Activated naive CD4-positive, alpha-beta T cell treated with anti-CD3 and anti-CD28 coated beads for 36 hours (primary cell): ENCODE results near the gene RAD23B. TPM values are rescaled to one million over a fixed set of nuclear protein-coding genes. Genes with fewer than 3 reads are reported as not detected.

Experiments
- CTCF ChIA-PET: fragments of 350-600 bp; sonication (Branson Sonifier 250); formaldehyde crosslinking; loops from one replicate; lab custom pipeline; 2021; ENCODE audit warnings: antibody characterized with exemption; lab: Charles Lee
- DNase-seq: peaks from one replicate; pipeline ENCODE4 v3.0.0-alpha.2; 2020
- H3K27ac Mint-ChIP-seq: one replicate; pipeline ENCODE4 v1.8.0; 2021; ENCODE audit warnings: mild to moderate bottlenecking, mixed read lengths
- H3K27me3 Mint-ChIP-seq: one replicate; pipeline ENCODE4 v1.8.0; 2021; ENCODE audit warnings: low read depth, mixed read lengths
- H3K36me3 Mint-ChIP-seq: one replicate; pipeline ENCODE4 v1.8.0; 2021; ENCODE audit warnings: low read depth, mixed read lengths
- H3K4me1 Mint-ChIP-seq: one replicate; pipeline ENCODE4 v1.8.0; 2021; ENCODE audit warnings: low read depth, mixed read lengths
- H3K4me3 Mint-ChIP-seq: one replicate; pipeline ENCODE4 v1.8.0; 2021; ENCODE audit warnings: mild to moderate bottlenecking, moderate library complexity, mixed read lengths
- H3K9me3 Mint-ChIP-seq: one replicate; pipeline ENCODE4 v1.8.0; 2021; ENCODE audit warnings: mixed read lengths
- intact Hi-C: fragments of 100-400 bp; cut with micrococcal nuclease; formaldehyde crosslinking; loops from one replicate; pipeline ENCODE4 v1.15.1; 2023
- total RNA-seq, 2 experiments: library from RNA; stranded (reverse); gene quantifications; one replicate each; pipeline ENCODE4 v1.2.3, GENCODE V29; 2021

Gene RAD23B
- 100 to 1,000 TPM; 106 to 109 TPM for total RNA-seq

GRCh38 chr9:107282759-107283622, at the start of gene RAD23B:
RAD23B (plus strand) TSS chr9:107283279; CDS start chr9:107283630, 351 bp downstream.
- H3K27ac Mint-ChIP-seq: peak within 1 kb of the TSS; percentile 88
- peak within 1 kb of the TSS; percentile 86 for H3K4me3 Mint-ChIP-seq
- peaks cover 45% of the 10 kb centered on the region for H3K4me1 Mint-ChIP-seq
- no peaks in the 10 kb centered on the region for H3K27me3 Mint-ChIP-seq
- CTCF ChIA-PET: interaction anchor here (1.0 to 1.4 kb wide), 2 partner anchors 58 to 69 kb away, joined by 3 to 8 read pairs; no protein-coding TSS in a partner anchor
- H3K36me3 Mint-ChIP-seq: peaks cover 7% of the 10 kb centered on the region
- intact Hi-C loops: loop anchor here (1.0 to 10.0 kb wide), 11 partner anchors 39 to 1837 kb away; partner anchors contain the start of genes ABITRAM, CTNNAL1, ELP1 and FKTN
- peak; percentile 99 for DNase-seq
- no peaks in the 10 kb centered on the region for H3K9me3 Mint-ChIP-seq

GRCh38 chr9:107235765-107236442, 47.2 kb upstream of the RAD23B start:
- Mint-ChIP-seq H3K36me3 (no peaks in the 10 kb centered on the region), H3K4me3 (no peak overlapping the region), H3K27me3 (peaks cover 7% of the 10 kb centered on the region), H3K4me1 (peaks cover 2% of the 10 kb centered on the region), H3K27ac (no peak overlapping the region), H3K9me3 (no peaks in the 10 kb centered on the region)
- intact Hi-C loops: no loop called here
- no peak for DNase-seq
- CTCF ChIA-PET: interaction anchor here (1.6 kb wide), 1 partner anchor 14 kb away, joined by 3 read pairs; no protein-coding TSS in a partner anchor

GRCh38 chr9:107237873-107238272, 45.2 kb upstream of the RAD23B start:
- Mint-ChIP-seq H3K27ac (no peak overlapping the region), H3K27me3 (peaks cover 2% of the 10 kb centered on the region), H3K9me3 (no peaks in the 10 kb centered on the region), H3K4me3 (no peak overlapping the region), H3K4me1 (peaks cover 14% of the 10 kb centered on the region), H3K36me3 (no peaks in the 10 kb centered on the region)
- CTCF ChIA-PET: interaction anchor here (0.6 kb wide), 3 partner anchors 21 to 104 kb away, joined by 3 to 4 read pairs (median 3); no protein-coding TSS in a partner anchor
- no peak for DNase-seq
- intact Hi-C loops: no loop called here

GRCh38 chr9:107239474-107239873, 43.6 kb upstream of the RAD23B start:
- CTCF ChIA-PET: interaction anchor here (0.6 to 3.2 kb wide), 5 partner anchors 49 to 102 kb away, joined by 3 to 25 read pairs (median 3); no protein-coding TSS in a partner anchor
- Mint-ChIP-seq H3K27ac (no peak overlapping the region), H3K36me3 (no peaks in the 10 kb centered on the region), H3K4me1 (peaks cover 28% of the 10 kb centered on the region), H3K9me3 (no peaks in the 10 kb centered on the region), H3K4me3 (no peak overlapping the region), H3K27me3 (peaks cover 2% of the 10 kb centered on the region)
- intact Hi-C loops: loop anchor here (1.0 kb wide), 1 partner anchor 102 kb away; no protein-coding TSS in a partner anchor
- no peak for DNase-seq

GRCh38 chr9:107240260-107240659, 42.8 kb upstream of the RAD23B start:
- no peaks in the 10 kb centered on the region for H3K36me3 Mint-ChIP-seq
- no peaks in the 10 kb centered on the region for H3K9me3 Mint-ChIP-seq
- H3K27me3 Mint-ChIP-seq: peaks cover 2% of the 10 kb centered on the region
- DNase-seq: no peak
- H3K27ac Mint-ChIP-seq: no peak overlapping the region
- peaks cover 29% of the 10 kb centered on the region for H3K4me1 Mint-ChIP-seq
- CTCF ChIA-PET: interaction anchor here (0.8 to 3.2 kb wide), 4 partner anchors 50 to 105 kb away, joined by 3 to 25 read pairs (median 3); no protein-coding TSS in a partner anchor
- no peak overlapping the region for H3K4me3 Mint-ChIP-seq
- intact Hi-C loops: no loop called here

GRCh38 chr9:107242073-107243030, 40.7 kb upstream of the RAD23B start:
- CTCF ChIA-PET: interaction anchor here (3.2 kb wide), 1 partner anchor 99 kb away, joined by 25 read pairs; no protein-coding TSS in a partner anchor
- intact Hi-C loops: loop anchor here (1.0 to 2.0 kb wide), 7 partner anchors 29 to 1868 kb away; partner anchors contain the start of gene RAD23B
- peaks cover 35% of the 10 kb centered on the region for H3K4me1 Mint-ChIP-seq

GRCh38 chr9:107243742-107244141, 39.3 kb upstream of the RAD23B start:
- CTCF ChIA-PET: no interaction called here
- Mint-ChIP-seq H3K27me3 (peaks cover 1% of the 10 kb centered on the region), H3K27ac (peak overlapping the region; percentile 73), H3K4me1 (peaks cover 33% of the 10 kb centered on the region), H3K9me3 (no peaks in the 10 kb centered on the region), H3K36me3 (no peaks in the 10 kb centered on the region), H3K4me3 (no peak overlapping the region)
- DNase-seq: peak; percentile 79
- intact Hi-C loops: loop anchor here (1.0 to 2.0 kb wide), 7 partner anchors 30 to 1867 kb away; partner anchors contain the start of gene RAD23B

More at GRCh38 chr9:107242073-107243030, 40.7 kb upstream of the RAD23B start:
- no peaks in the 10 kb centered on the region for H3K36me3 Mint-ChIP-seq
- H3K9me3 Mint-ChIP-seq: no peaks in the 10 kb centered on the region
- no peaks in the 10 kb centered on the region for H3K27me3 Mint-ChIP-seq
- peak; percentile 48 for DNase-seq
- H3K27ac Mint-ChIP-seq: no peak overlapping the region
- no peak overlapping the region for H3K4me3 Mint-ChIP-seq

GRCh38 chr9:107246259-107247254, 36.5 kb upstream of the RAD23B start:
- Mint-ChIP-seq H3K27ac (no peak overlapping the region), H3K4me3 (no peak overlapping the region), H3K27me3 (peaks cover 3% of the 10 kb centered on the region), H3K9me3 (no peaks in the 10 kb centered on the region), H3K36me3 (no peaks in the 10 kb centered on the region), H3K4me1 (peaks cover 32% of the 10 kb centered on the region)
- DNase-seq: peak; percentile 10
- CTCF ChIA-PET: interaction anchor here (0.6 kb wide), 1 partner anchor 1797 kb away, joined by 3 read pairs; no protein-coding TSS in a partner anchor
- intact Hi-C loops: no loop called here

GRCh38 chr9:107248714-107249113, 34.4 kb upstream of the RAD23B start:
- intact Hi-C loops: no loop called here
- Mint-ChIP-seq H3K36me3 (no peaks in the 10 kb centered on the region), H3K27me3 (peaks cover 9% of the 10 kb centered on the region), H3K4me3 (no peak overlapping the region), H3K4me1 (peaks cover 15% of the 10 kb centered on the region), H3K27ac (no peak overlapping the region), H3K9me3 (no peaks in the 10 kb centered on the region)
- DNase-seq: no peak
- CTCF ChIA-PET: no interaction called here

GRCh38 chr9:107249131-107249533, 33.9 kb upstream of the RAD23B start:
- peaks cover 11% of the 10 kb centered on the region for H3K4me1 Mint-ChIP-seq
- DNase-seq: no peak
- peaks cover 9% of the 10 kb centered on the region for H3K27me3 Mint-ChIP-seq
- no peak overlapping the region for H3K4me3 Mint-ChIP-seq
- H3K36me3 Mint-ChIP-seq: no peaks in the 10 kb centered on the region
- H3K9me3 Mint-ChIP-seq: no peaks in the 10 kb centered on the region
- intact Hi-C loops: no loop called here
- CTCF ChIA-PET: no interaction called here
- no peak overlapping the region for H3K27ac Mint-ChIP-seq
